C4-2B (cell line): Measurements from ENCODE around the gene KRT71.

Experiments
- CTCF ChIP-seq: fragments of 450-650 bp; conservative IDR thresholded peaks from 2 replicates; pipeline ENCODE4 v1.5.1; 2017; ENCODE audit warnings: mild to moderate bottlenecking
- ZFX ChIP-seq: fragments of 450-650 bp; IDR thresholded peaks from 2 replicates; pipeline ENCODE4 v1.6.1; 2017

- no peak for TF ChIP-seq CTCF
- TF ChIP-seq ZFX = no peak
Measured at GRCh38 chr12:52539821-52540173, 13.1 kb downstream of the KRT71 start.
